CD14-positive monocyte (primary cell): ENCODE results near the gene TANC2. TPM values are rescaled to one million over a fixed set of nuclear protein-coding genes. Genes with fewer than 3 reads are reported as not detected.

Experiments
- DNase-seq, 3 donors: peaks; one replicate each; pipeline ENCODE4 v3.0.0-alpha.2; 2011 to 2022
- H2AFZ ChIP-seq: 2 replicates; pipeline ENCODE4 v1.6.0; 2012; ENCODE audit warnings: mild to moderate bottlenecking, low read depth, low read length, inconsistent platforms; ENCODE audit not compliant: insufficient read depth, poor library complexity, severe bottlenecking
- H3K27ac ChIP-seq, 2 donors: 1 replicate in 1 of 2; 2 replicates in 1 of 2; pipeline ENCODE4 v1.5.1; 2012 to 2013; ENCODE audit warnings: low read length in 2 of 2, control low read depth in 1 of 2, inconsistent platforms in 1 of 2, low read depth in 1 of 2, mild to moderate bottlenecking in 1 of 2
- H3K27me3 ChIP-seq, 2 donors: one replicate each; pipeline versions ENCODE4 v1.6.0 to v1.6.1; 2011 to 2013; ENCODE audit warnings: low read length in 2 of 2; ENCODE audit not compliant: control insufficient read depth in 2 of 2, insufficient read depth in 2 of 2
- H3K36me3 ChIP-seq, 2 donors: replicated peaks in 1 of 2; 1 replicate in 1 of 2; 2 replicates in 1 of 2; pipeline versions ENCODE4 v1.5.1 to v1.6.1; 2012 to 2013; ENCODE audit warnings: low read length in 2 of 2, control low read depth in 1 of 2, inconsistent platforms in 1 of 2, mild to moderate bottlenecking in 1 of 2; ENCODE audit not compliant: insufficient read depth in 2 of 2, control insufficient read depth in 1 of 2
- H3K4me1 ChIP-seq, 2 donors: 1 replicate in 1 of 2; 2 replicates in 1 of 2; pipeline versions ENCODE4 v1.5.1 to v1.6.1; 2012 to 2013; ENCODE audit warnings: low read length in 2 of 2, control low read depth in 1 of 2, inconsistent platforms in 1 of 2, mild to moderate bottlenecking in 1 of 2, moderate library complexity in 1 of 2; ENCODE audit not compliant: insufficient read depth in 2 of 2, control insufficient read depth in 1 of 2
- H3K4me2 ChIP-seq: replicated peaks from 2 replicates; pipeline ENCODE3; 2012; ENCODE audit warnings: low read length, moderate library complexity, mild to moderate bottlenecking; ENCODE audit not compliant: poor library complexity, severe bottlenecking; ENCODE audit errors: extremely low read depth
- H3K4me3 ChIP-seq, 3 experiments: fragments of 200-600 bp in 1 of 3; sonication (generic) in 1 of 3; replicated peaks in 1 of 3; 1 replicate in 2 of 3; 2 replicates in 1 of 3; pipeline ENCODE4 v1.5.1; 2011 to 2013; ENCODE audit warnings: low read length in 3 of 3, mild to moderate bottlenecking in 3 of 3, control low read depth in 2 of 3, low read depth in 2 of 3, inconsistent platforms in 1 of 3, moderate library complexity in 1 of 3
- H3K79me2 ChIP-seq: 2 replicates; pipeline ENCODE4 v1.6.0; 2012; ENCODE audit warnings: mild to moderate bottlenecking, control low read depth, inconsistent platforms, low read length, moderate library complexity; ENCODE audit not compliant: insufficient read depth
- H3K9ac ChIP-seq: 2 replicates; pipeline ENCODE4 v1.6.0; 2017; ENCODE audit warnings: low read length, mild to moderate bottlenecking; ENCODE audit not compliant: insufficient read depth, poor library complexity, severe bottlenecking
- H3K9me3 ChIP-seq, 2 donors: replicated peaks in 1 of 2; 1 replicate in 1 of 2; 2 replicates in 1 of 2; pipeline versions ENCODE4 v1.5.1 to v1.6.1; 2012 to 2013; ENCODE audit warnings: low read length in 2 of 2, control low read depth in 1 of 2; ENCODE audit not compliant: control insufficient read depth in 1 of 2, insufficient read depth in 1 of 2
- H4K20me1 ChIP-seq: 2 replicates; pipeline ENCODE4 v1.6.0; 2012; ENCODE audit warnings: mild to moderate bottlenecking, low read length, control low read depth, moderate library complexity; ENCODE audit not compliant: insufficient read depth
- H3K27ac Mint-ChIP-seq, 7 donors: one replicate each; pipeline ENCODE4 v1.8.0; 2020; ENCODE audit warnings: mild to moderate bottlenecking in 7 of 7, mixed read lengths in 7 of 7, moderate library complexity in 6 of 7, inconsistent platforms in 2 of 7
- H3K27me3 Mint-ChIP-seq, 3 donors: one replicate each; pipeline ENCODE4 v1.8.0; 2021 to 2022; ENCODE audit warnings: low read depth in 3 of 3, mild to moderate bottlenecking in 3 of 3, mixed read lengths in 3 of 3, moderate library complexity in 3 of 3, inconsistent platforms in 1 of 3
- H3K36me3 Mint-ChIP-seq, 2 donors: one replicate each; pipeline ENCODE4 v1.8.0; 2020; ENCODE audit warnings: mixed read lengths in 2 of 2, inconsistent platforms in 1 of 2, mild to moderate bottlenecking in 1 of 2
- H3K4me1 Mint-ChIP-seq: one replicate; pipeline ENCODE4 v1.8.0; 2020; ENCODE audit warnings: mild to moderate bottlenecking, mixed read lengths
- H3K4me3 Mint-ChIP-seq, 2 donors: one replicate each; pipeline ENCODE4 v1.8.0; 2020; ENCODE audit warnings: mild to moderate bottlenecking in 2 of 2, mixed read lengths in 2 of 2, moderate library complexity in 1 of 2
- H3K9me3 Mint-ChIP-seq, 7 donors: one replicate each; pipeline ENCODE4 v1.8.0; 2020 to 2022; ENCODE audit warnings: mixed read lengths in 7 of 7, mild to moderate bottlenecking in 6 of 7, moderate library complexity in 6 of 7, inconsistent platforms in 2 of 7
- CTCF ChIP-seq: fragments of 200-600 bp; IDR thresholded peaks from one replicate; pipeline ENCODE4 v1.8.0; 2022; ENCODE audit warnings: antibody characterized with exemption, mild to moderate bottlenecking
- WGBS: methylation state at CpG from one replicate; pipeline ENCODE4 v1.1.5; 2013; ENCODE audit warnings: missing lambda C conversion rate; ENCODE audit not compliant: insufficient coverage; 5-methylcytosine and 5-hydroxymethylcytosine counted together
- intact Hi-C, 2 donors: fragments of 100-400 bp; cut with micrococcal nuclease; formaldehyde crosslinking; loops; one replicate each; pipeline versions ENCODE4 v1.15.0 to v1.15.1; 2023
- polyA plus RNA-seq, 3 donors: library from polyadenylated mRNA; depleted of rRNA in 1 of 3; unstranded in 2 of 3; stranded (reverse) in 1 of 3; fragments of 300-500 nt in 2 of 3; fragments of >200 nt in 1 of 3; fragmentation: Illumina TruSeq in 2 of 3; gene quantifications; 1 replicate in 2 of 3; 2 replicates in 1 of 3; pipeline ENCODE4 v1.2.3, GENCODE V29; 2012 to 2021

The TANC2 gene
- polyA plus RNA-seq, 3 donors = 0.27 to 6.5 (median 0.34) TPM

- Histone ChIP-seq H3K27me3 (no peaks in the 10 kb centered on the region), H3K79me2 (no peaks in the 10 kb centered on the region), H3K9me3 (no peaks in the 10 kb centered on the region), H3K27ac (no peak overlapping the region), H3K4me1 (no peaks in the 10 kb centered on the region), H2AFZ (no peak overlapping the region), H4K20me1 (no peaks in the 10 kb centered on the region), H3K4me2 (no peak overlapping the region), H3K4me3 (no peak overlapping the region), H3K9ac (no peak overlapping the region), H3K36me3 (no peaks in the 10 kb centered on the region)
- TF ChIP-seq CTCF = no peak
- no peak for DNase-seq
- no peak overlapping the region for H3K4me3 Mint-ChIP-seq
- no CpG with 5 or more reads among the region's 1 CpG for WGBS
- no peaks in the 10 kb centered on the region for H3K36me3 Mint-ChIP-seq
- no peaks in the 10 kb centered on the region for H3K9me3 Mint-ChIP-seq
- H3K27me3 Mint-ChIP-seq = peaks cover 0 to 3% (median 2%) of the 10 kb centered on the region in 3 donors
- H3K4me1 Mint-ChIP-seq = no peaks in the 10 kb centered on the region
- intact Hi-C loops = no loop called here
- no peak overlapping the region for H3K27ac Mint-ChIP-seq
Observed at GRCh38 chr17:62919388-62919787, 46.6 kb upstream of the TANC2 start.

GRCh38 chr17:62920300-62920699 lies 45.7 kb upstream of the TANC2 start:
- no peak overlapping the region for H3K27ac Mint-ChIP-seq
- no peaks in the 10 kb centered on the region for H3K4me1 ChIP-seq
- peaks cover 0 to 4% (median 2%) of the 10 kb centered on the region in 3 donors for H3K27me3 Mint-ChIP-seq
- H3K36me3 ChIP-seq = no peaks in the 10 kb centered on the region
- H3K27ac ChIP-seq = no peak overlapping the region
- H2AFZ ChIP-seq = no peak overlapping the region
- H3K4me3 ChIP-seq = no peak overlapping the region
- no peak overlapping the region for H3K4me3 Mint-ChIP-seq
- no peaks in the 10 kb centered on the region for H3K9me3 Mint-ChIP-seq
- no peaks in the 10 kb centered on the region for H3K79me2 ChIP-seq
- H3K27me3 ChIP-seq = no peaks in the 10 kb centered on the region
- H3K36me3 Mint-ChIP-seq = no peaks in the 10 kb centered on the region
- no peaks in the 10 kb centered on the region for H3K4me1 Mint-ChIP-seq
- no peak overlapping the region for H3K9ac ChIP-seq
- no peak for DNase-seq
- no peak for TF ChIP-seq CTCF
- no peak overlapping the region for H3K4me2 ChIP-seq
- no peaks in the 10 kb centered on the region for H4K20me1 ChIP-seq
- no peaks in the 10 kb centered on the region for H3K9me3 ChIP-seq
- no CpG with 5 or more reads among the region's 1 CpG for WGBS
- intact Hi-C loops = no loop called here
